ENCODE measurements around the gene TMEM120A.
"Not testable (repeated sequence)": the region's sequence is repeated elsewhere in the genome, so short reads cannot be mapped to it uniquely, and the experiment has no call there.

TMEM120A gene

DNA sequence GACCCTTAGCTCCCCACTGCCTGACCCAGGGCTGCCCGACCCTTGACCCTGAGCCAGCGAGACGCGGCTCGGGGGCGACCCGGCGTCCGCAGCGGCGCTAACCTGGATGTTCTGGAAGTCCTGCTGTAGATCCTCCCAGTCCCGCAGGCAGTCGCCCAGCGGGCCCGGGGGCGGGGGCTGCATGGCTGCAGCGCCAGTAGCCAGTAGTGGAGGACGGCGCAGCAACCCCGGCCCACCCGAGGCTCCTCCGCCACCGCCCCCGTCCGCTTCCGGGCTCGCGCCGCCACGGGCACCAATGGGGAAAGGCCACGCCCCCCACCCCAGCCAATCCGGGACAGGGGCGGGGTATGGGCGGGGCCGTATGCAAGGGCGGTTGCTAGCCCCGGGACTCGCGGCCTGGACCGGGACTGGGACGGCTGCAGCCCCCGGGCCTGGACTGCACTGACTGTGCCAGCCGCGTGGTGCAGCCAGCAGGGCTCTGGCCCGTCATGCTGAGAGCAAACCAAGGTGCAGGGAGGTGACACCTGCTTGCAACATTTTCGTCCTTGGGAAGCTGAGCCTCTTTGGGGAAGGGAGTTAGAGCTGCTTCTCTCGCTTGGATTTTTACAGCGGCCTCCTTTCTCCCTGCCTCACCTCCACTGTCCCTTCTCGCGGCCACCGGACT, at the start of gene TMEM120A:
TMEM120A (minus strand) TSS at position 208 of the 664 bp plus-strand sequence; CDS start at position 183, 25 bp downstream.
- DNase-seq (ENCODE audit: low read depth) = peak; percentile 93

DNA sequence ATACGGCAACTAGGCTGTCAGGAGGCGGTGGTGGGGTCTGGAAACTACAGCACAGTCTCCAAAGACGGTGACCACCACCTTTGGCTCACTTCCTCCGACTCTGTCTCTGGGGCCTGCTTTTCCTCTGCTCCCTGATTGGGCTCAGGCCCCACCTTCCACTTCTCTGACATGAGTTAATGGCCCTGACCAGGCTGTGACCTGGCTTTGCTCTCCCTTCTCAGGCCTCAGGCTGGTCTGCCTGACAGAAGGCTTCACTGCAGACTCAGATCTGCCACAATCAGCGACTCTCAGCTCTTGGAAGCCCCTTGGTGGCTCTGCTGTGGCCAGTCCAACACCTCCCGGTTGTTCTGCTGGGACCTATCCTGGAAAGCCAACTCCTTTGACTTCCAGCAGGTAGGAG, 45.7 kb upstream of the TMEM120A start:
- DNase-seq (ENCODE audit: low read depth) = no peak

DNA sequence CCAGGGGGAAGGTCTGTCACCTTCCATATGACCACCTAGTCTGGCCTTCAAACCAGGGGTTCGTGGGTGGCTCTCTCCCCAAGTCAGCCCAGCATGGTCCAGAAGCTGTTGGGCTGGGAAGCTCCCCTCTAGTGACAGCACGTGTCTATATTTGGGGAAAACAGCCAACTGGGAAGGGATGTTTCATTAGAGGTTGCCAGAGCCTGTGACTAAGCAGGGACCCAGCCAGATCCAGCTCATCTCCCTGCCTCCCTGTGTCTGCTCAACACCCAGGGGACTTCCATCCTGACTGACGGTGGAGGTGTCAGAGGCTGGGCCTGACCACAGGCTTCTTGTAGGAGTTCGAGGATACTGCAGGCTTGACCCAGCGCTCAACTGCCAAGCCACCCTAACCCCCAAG, 42.9 kb upstream of the TMEM120A start:
- no peak for DNase-seq (ENCODE audit: low read depth)

DNA sequence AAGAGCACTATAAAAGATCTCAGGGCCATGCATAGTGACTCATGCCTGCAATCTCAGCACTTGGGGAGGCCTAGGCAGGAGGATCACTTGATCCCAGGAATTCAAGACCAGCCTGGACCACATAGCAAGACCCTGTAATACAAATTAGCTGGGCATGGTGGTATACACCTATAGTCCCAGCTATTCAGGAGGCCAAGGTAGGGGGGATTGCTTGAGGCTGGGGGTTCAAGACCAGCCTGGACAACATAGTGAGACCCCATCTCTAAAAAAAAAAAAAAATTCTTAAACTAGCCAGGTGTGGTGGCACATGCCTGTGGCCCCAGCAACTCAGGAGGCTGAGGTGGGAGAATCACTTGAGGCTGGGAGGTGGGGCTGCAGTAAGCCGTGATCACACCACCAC, 37.6 kb upstream of the TMEM120A start:
- no peak for DNase-seq (ENCODE audit: low read depth)

DNA sequence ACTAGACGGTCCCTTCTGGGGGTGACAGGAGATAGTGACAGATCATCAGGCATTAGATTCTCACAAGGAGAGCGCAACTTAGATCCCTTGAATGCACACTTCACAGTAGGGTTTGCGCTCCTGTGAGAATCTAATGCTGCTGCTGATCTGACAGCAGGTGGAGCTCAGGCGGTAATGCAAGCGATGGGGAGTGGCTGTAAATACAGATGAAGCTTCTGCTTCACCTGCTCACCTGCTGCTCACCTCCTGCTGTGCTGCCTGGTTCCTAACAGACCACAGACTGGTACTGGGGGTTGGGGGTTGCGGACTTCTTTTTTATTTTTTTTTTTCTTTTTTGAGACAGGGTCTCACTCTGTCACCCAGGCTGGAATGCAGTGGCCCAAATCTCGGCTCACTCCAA, 35.3 kb upstream of the TMEM120A start:
- not testable (repeated sequence) for DNase-seq (ENCODE audit: low read depth)

DNA sequence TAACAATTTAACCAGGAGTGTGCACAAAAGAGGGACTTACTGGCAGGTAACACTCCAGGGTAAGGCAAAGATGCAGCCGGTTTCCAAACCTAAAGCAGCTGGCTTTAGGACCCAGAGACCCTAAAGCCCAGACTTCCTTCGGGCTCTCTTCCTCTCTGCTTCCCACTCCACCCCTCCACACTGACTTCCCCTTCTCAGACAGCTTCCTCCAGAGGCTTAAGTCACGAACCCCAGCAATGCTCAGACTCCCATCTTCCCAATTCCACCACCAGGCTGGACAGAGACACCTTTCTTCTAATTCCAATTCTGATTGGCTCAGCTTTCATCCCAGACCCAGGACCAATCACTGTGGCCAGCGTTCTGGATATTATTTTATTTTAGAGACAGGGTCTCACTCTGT, 28.6 kb upstream of the TMEM120A start:
- DNase-seq (ENCODE audit: low read depth) = no peak

DNA sequence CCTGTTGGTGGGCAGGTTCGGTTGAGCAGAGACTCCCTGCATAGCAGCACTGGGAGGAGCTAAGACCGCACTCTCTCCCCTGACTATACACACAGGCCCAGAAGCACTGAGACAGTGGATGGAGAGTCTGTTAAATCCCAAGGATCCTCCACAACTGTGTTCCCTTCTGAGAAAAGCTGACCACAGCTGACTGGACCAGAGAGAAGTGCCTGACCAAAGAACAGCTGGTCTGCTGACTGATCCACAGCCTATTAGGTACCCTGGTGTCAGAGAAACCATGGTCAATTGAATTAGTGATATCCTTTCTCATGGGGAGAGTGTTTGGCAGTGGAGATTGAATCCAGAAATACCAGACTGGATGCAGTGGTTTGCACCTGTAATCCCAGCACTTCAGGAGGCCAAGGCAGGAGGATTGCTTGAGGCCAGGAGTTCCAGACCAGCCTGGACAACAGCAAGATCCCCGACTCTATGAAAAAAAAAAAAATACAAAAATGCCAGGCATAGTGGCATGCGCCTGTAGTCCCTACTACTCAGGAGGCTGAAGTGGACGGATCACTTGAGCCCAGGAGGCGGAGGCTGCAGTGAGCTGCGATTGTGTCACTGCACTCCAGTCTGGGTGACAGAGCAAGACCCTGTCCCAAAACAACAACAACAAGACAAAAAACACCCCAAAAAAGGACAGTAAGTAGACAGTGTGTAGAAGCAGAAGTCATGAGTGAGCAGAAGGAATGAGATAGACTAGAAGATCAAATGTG, 27.8 kb upstream of the TMEM120A start:
- no peak for DNase-seq (ENCODE audit: low read depth)

DNA sequence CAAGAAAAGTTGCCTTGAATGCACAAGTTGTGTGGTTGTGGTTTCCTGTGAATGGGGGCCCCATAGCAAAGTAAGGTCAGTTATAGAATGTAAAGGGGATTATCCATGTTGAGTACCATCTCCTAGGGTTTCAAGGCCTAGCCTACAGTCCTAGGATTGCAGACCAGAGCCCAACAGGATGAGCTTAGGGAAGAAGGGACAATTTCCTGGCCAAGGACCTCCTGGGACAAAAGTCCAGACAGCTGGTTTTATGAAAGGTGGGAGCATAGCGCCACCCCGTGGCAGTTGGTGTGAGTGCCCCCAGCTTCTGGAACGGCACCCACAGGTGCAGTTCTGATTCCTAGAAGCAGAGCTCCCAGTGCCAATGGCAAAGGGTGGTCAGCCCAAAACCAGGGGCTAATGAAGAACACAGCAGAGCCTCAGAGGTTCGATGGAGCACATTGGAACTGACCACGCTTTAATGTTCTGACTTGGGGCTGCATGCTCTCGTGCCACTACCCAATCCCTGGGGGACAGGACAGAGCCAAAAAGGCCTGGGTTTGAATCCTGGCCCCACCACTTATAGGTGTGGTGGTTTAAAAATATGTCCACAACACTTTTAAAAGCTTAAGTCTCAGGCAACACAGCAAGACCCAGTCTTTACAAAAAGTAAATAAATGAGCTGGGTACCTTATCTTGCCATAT, 25.8 kb upstream of the TMEM120A start:
- peak; percentile 57 for DNase-seq (ENCODE audit: low read depth)

DNA sequence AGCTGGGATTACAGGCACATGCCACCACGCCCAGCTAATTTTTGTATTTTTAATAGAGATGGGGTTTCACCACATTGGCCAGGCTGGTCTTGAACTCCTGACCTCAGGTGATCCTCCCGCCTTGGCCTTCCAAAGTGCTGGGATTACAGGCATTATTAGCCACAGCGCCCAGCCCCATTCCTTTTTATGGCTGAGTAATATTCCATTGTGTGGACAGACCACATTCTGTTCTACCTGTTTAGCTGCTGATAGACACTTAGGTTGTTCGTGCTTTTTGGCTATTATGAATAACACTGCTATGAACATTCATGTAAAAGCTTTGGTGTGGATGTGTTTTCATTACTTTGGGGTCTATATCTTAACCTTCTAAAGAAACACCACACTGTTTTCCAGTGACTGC, 24.1 kb upstream of the TMEM120A start:
- not testable (repeated sequence) for DNase-seq (ENCODE audit: low read depth)

DNA sequence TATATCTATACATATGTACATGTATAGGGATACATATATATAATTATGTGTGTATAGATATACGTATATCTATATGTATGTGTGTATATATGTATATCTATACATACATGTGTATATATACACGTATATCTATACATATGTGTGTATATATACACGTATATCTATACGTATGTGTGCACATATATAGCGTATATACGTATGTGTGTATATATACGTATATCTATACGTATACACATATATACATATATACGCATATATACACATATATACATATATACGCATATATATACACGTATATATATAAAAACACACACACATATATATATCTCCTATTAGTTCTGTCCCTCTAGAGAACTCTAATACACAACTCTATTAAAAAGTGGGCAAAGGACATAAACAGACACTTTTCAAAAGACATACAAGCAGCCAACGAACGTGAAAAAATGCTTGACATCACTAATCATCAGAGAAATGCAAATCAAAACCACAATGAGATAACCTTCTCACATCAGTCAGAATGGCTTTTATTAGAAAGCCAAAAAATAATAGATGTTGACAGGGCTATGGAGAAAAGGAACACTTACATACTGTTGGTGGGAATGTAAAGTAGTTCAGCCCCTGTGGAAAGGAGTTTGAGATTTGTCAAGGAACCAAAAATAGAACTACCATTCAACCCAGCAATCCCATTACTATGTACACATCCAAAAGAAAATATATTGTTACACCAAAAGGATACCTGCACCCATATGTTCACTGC, 22.0 kb upstream of the TMEM120A start:
- no peak for DNase-seq (ENCODE audit: low read depth)

DNA sequence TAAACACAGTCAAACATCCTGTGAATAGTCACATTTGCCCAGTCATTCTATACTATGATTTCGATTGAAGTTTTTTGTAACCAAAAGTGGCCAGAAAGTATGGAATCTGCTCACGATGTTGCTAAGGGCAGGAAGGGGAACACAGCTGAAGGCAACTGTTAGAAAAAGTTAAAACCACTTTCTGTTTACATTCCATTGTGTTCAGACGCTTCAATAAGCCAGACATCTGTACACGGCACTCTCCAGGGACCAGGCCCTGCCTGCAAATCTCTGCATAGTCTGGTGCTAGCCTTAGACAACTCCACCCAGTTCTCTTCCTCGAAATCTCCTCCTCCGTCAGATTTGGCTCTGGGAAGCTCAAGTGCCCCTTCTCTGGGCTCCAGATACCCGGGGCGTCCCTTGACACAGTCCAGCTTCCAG, 17.1 kb upstream of the TMEM120A start:
- DNase-seq (ENCODE audit: low read depth) = no peak

DNA sequence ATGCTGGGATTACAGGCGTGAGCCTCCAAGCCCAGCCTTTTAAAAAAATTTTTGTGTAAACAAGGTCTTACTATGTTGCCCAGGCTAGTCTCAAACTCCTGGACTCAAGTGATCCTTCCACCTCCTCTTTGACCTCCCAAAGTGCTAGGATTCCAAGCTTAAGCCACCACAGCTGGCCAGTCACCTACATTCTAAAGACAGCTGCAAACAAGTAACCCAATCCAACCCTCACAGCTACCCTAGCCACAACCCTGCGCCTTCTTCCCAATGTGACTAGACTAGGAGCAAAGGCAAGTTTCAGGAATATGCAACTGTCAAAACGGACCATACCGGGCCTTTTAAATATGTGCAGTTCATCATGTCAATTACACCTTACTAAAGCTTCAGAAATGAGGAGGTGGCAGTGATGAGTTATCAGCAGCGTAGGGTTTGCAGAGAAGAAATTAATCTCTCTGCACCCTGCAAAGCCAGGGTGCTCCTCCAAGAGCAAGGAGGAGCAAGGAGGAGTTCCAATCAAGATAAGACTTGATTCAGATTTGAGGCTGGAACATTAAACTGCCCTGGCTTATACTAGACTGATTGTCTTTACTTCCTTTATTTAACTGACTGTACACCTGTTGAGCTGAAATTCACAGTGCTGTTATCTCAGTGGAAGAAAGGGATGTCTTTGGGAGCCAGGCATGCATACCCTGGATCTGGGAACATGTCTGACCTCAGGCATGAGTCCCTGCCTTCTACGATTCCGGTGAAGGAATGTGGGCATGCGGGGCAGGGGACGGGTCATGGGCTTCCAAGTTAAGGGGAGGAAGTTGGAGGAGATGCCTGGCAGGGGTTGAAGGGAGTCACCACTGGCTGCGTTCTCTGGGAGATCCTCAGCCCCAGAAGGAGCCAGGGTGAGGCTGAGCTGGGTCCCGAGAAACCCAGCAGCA, 15.5 kb upstream of the TMEM120A start:
- DNase-seq (ENCODE audit: low read depth) = no peak

DNA sequence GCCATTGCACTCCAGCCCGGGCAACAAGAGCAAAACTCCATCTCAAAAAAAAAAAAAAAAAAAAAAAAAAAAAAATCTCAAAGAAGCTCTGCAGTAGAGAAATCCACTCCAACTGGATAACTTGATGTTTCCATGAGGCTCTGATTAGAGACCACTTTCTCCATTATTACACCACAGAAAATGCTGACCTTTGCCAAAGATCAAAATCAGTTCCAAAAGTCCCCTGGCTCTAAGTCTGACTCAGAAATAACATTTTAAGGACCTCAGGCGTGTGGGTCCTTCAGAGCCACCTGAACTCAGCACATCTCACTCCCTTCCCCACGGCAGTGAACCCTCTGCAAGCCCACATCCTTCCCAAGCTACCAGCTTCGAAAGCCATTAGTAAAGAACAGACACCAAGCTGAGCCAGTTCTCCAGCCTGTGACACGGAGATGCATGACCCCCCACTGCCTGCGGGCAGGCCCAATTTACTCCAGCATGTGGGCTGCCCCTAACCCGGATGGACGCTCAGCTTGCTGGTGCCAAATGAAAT, 13.8 kb upstream of the TMEM120A start:
- DNase-seq (ENCODE audit: low read depth) = no peak

DNA sequence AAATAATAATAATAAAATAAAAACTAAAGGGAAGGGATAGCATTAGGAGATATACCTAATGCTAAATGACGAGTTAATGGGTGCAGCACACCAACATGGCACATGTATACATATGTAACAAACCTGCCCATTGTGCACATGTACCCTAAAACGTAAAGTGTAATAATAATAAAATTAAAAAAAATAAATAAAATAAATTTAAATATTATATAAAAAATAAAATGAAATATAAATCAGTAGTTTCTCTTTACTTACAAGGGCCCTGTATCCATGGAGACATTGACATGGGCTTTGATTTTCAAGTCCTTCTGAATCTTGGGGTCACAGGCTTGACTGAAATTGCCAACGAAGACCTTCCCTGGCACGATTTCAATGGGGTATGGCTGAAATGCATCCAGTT, 10.6 kb upstream of the TMEM120A start:
- not testable (repeated sequence) for DNase-seq (ENCODE audit: low read depth)

DNA sequence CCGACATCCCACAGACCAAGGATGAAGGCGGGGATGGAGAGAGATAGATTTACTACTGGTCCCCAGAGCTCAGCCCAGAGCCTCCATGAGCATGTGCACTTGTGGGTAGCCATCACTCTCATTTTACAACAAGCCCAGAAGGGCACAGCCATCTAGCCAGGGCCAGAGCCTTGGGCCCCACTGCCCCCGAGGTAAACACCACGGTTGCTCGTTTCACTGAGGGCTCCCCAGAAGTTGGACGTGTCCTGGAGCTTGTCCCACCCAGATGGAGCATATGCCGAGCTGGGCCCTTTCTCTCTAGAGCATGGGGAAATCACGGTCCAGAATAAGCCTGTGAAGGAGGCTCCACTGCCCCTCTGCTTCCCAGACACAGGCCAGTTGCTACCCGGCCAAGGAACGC, 9.0 kb upstream of the TMEM120A start:
- DNase-seq (ENCODE audit: low read depth) = no peak

DNA sequence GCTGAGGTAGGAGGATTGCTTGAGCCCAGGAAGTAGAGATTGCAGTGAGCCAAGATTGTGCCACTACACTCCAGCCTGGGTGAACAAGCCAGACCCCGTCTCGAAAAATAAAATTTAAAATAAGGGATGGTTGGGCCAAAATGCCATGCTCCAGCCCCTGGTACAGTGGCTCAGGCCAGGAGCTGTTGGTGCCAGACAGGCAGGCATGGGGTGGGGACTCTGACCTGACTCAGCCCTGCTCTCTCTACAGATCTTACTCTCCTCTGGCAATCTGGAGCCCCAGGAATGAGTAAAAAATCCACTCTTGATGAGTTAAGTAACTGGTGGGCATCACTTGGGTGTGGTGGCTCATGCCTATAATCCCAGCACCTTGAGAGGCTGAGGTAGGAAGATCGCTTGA, 8.4 kb upstream of the TMEM120A start:
- no peak for DNase-seq (ENCODE audit: low read depth)

DNA sequence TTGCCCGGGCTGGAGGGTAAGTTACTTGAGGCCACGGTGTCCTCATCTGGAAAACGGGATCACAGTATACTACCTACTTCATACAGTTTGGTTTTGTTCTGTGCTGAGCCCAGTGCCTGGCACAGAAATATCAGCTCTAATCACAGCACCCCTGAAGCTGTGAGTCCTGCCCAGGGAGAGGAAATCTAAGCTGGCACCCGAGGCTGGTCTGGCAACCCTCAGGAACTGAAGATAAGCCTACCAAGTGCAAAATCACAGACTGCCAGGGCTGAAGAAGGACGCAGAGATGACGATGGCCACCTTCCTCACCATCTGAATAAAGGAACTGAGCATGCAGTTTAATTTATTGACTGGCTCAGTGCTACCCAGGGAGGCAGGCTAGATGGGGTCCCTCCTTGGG, 7.7 kb upstream of the TMEM120A start:
- DNase-seq (ENCODE audit: low read depth) = no peak

DNA sequence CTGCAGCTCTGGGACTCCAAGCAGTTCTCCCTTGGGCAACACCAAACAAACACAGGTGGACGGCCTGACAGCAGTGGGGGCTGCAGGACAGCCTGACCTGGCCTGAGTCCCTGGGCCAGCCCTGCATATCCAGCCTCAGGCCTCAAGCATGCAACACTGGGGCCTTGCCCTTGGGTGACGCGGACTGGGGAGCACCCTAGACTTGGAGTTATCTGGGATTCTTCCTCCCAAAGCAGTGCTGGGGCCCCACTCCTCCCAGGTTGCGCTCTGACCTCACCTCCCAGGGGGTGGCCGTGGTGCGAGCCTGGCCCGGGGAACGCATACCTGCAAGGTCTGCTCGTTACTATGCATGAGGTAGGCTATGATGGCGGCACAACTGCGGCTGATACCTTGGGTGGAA, 6.2 kb upstream of the TMEM120A start:
- no peak for DNase-seq (ENCODE audit: low read depth)

DNA sequence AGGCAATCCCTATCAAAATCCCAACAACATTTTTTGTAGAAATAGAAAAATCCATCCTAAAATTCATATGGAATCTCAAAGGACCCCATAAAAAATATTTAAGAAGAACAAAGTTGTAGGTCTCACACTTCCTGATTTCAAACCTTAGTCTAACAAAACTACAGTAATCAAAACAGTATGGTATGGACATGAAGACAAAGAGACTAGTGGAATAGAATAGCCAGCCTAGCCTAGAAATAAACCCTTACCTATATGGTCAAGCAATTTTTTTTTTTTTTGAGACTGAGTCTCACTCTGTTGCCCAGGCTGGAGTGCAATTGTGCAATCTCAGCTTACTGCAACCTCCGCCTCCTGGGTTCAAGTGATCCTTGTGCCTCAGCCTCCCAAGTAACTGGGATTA, 3.6 kb upstream of the TMEM120A start:
- no peak for DNase-seq (ENCODE audit: low read depth)

DNA sequence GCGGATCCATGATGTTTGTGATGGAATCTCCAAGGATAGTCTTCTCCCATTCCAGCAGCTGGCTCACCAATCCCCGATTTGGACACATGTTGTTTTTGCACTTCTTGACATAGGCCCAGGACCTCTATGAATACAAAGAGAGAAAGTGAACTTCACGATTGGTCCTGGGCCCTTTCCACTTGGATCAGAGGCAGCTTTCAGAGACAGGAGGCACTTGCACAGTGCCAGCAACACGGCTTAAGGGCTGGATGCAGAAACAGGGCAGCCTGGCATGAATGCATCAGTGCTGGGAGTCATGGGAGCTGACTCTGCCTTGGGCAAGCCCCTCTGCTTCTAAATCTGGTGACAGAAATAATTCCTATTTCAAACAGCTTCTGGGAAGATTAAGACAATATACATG, 2.1 kb upstream of the TMEM120A start:
- no peak for DNase-seq (ENCODE audit: low read depth)

DNA sequence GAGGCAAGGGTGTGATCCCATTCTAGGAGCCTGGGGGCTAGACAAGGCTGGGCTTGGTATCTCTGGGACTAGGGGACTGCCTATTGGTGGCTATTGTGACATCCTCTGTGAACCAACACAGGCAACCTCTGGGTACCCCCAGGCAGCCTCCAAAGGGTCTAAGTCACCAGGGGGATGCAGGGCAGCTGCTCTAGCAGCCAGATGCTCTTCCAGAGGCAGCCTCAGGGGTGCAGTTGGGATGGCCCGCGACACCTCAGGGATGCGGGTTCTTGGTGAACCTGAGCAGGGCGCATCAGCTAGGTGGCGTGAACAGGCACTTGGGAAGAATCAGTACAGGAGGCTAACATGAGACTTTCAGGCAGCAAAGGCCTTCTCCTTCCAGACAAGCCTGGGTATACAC, 1.6 kb upstream of the TMEM120A start:
- DNase-seq (ENCODE audit: low read depth) = no peak

Measured in activated T-cell treated with anti-CD3 and anti-CD28 coated beads for 24 hours (primary cell).